ENCODE results near the gene PTGDR2. TPM values are rescaled to one million over a fixed set of nuclear protein-coding genes. Genes with fewer than 3 reads are reported as not detected.

PTGDR2 gene
- total and polyA plus RNA-seq, 9 of the 15 experiments (the other 6 are each of a cell fraction or from before 2014, with no cell fraction given): 0.51 to 2.6 (median 1.6) TPM

GRCh38 chr11:60863550-60864521 lies 8.1 kb upstream of the PTGDR2 start (continued):
- no peak for TF ChIP-seq POU5F1 (IDR thresholded peaks at IDR 0.05; ENCODE audit: borderline replicate concordance, low read depth, low read length, partially characterized antibody)
- 0 out of 3 replicates have a peak, but pooled peaks of 1 of the 2 experiments have one; percentile 18 for TF ChIP-seq CBX3 (IDR thresholded peaks at IDR 0.05; ENCODE audit: borderline replicate concordance in 1 of 2, low read length in 2 of 2)
- peak; percentile 58 to 66; a peak in 2 of 4 replicates for TF ChIP-seq HDAC1 (IDR thresholded peaks at IDR 0.05)
- no peak for TF ChIP-seq ZNF253 (CRISPR knock-in tag; conservative IDR thresholded peaks at IDR 0.05)
- no peak for TF ChIP-seq ZNF277 (CRISPR knock-in tag; IDR thresholded peaks at IDR 0.05; ENCODE audit: borderline replicate concordance)
- no peak for TF ChIP-seq ZNF239 (CRISPR knock-in tag; IDR thresholded peaks at IDR 0.05)
- 0 out of 2 replicates have a peak, but pooled peaks have one; percentile 33 for TF ChIP-seq NCOA1 (IDR thresholded peaks at IDR 0.05; ENCODE audit: low read depth)
- TF ChIP-seq LARP7 (IDR thresholded peaks at IDR 0.05): no peak
- peak; percentile 63; the same call in 1 of the 2 replicates for TF ChIP-seq TAL1 (IDR thresholded peaks at IDR 0.05)
- TF ChIP-seq KDM5B (IDR thresholded peaks at IDR 0.05; ENCODE audit: insufficient replicate concordance, low read depth, low read length): peak; percentile 40
- TF ChIP-seq MCM3 (IDR thresholded peaks at IDR 0.05): no peak
- TF ChIP-seq ZFP36 (IDR thresholded peaks at IDR 0.05; ENCODE audit: low read depth, low read length, partially characterized antibody): peak; percentile 79
- TF ChIP-seq GATA2 (CRISPR knock-in tag; IDR thresholded peaks at IDR 0.05): peak; percentile 72
- TF ChIP-seq ZNF263 (CRISPR knock-in tag; IDR thresholded peaks at IDR 0.05; ENCODE audit: borderline replicate concordance): peak; percentile 28; the same call in 1 of the 2 replicates
- peak in 1 of 2 experiments; percentile 5; a peak in 1 of 4 replicates for TF ChIP-seq TRIM24 (IDR thresholded peaks at IDR 0.05)
- no peak for TF ChIP-seq ZNF655 (CRISPR knock-in tag; IDR thresholded peaks at IDR 0.05)
- no peak for TF ChIP-seq MEF2A (IDR thresholded peaks at IDR 0.05; ENCODE audit: control insufficient read depth, low read depth, low read length)
- peak; percentile 63 for TF ChIP-seq CEBPB (tag; IDR thresholded peaks at IDR 0.05)
- 0 out of 2 replicates have a peak, but pooled peaks have one; percentile 7 for TF ChIP-seq C11orf30 (IDR thresholded peaks at IDR 0.05; ENCODE audit: low read depth)
- peak; percentile 29; the same call in 1 of the 2 replicates for TF ChIP-seq EP300 (IDR thresholded peaks at IDR 0.05; ENCODE audit: low read length)
- TF ChIP-seq STAT5A (IDR thresholded peaks at IDR 0.05; ENCODE audit: borderline replicate concordance, low read length): peak; percentile 49
- TF ChIP-seq NBN (IDR thresholded peaks at IDR 0.05; ENCODE audit: low read depth): 0 out of 2 replicates have a peak, but pooled peaks have one; percentile 31

Measured in K562 (cell line).